GM10248 (cell line): ENCODE measurements around the gene ZFYVE27.
"Not testable (repeated sequence)": the region's sequence is repeated elsewhere in the genome, so short reads cannot be mapped to it uniquely, and the experiment has no call there.

Source experiments
- CTCF ChIA-PET: fragments of 300-600 bp; sonication (Branson Sonifier 250); formaldehyde crosslinking; extraction: SDS; loops from one replicate; lab custom pipeline; 2021; ENCODE audit warnings: antibody characterized with exemption; lab: Yijun Ruan, JAX
- POLR2A ChIA-PET: fragments of 350-650 bp; sonication (Branson Sonifier 250); formaldehyde crosslinking; extraction: SDS; loops from one replicate; lab custom pipeline; 2020; ENCODE audit warnings: antibody characterized with exemption; lab: Yijun Ruan, JAX
- DNase-seq: peaks from one replicate; pipeline ENCODE4 v3.0.0; 2012; ENCODE audit errors: extremely low spot score
- CTCF ChIP-seq: IDR thresholded peaks from 2 replicates; pipeline ENCODE4 v1.5.1; 2012; ENCODE audit warnings: mild to moderate bottlenecking, low read depth; ENCODE audit errors: extremely low read depth, missing control alignments, control extremely low read depth

The ZFYVE27 gene

GRCh38 chr10:97736902-97737769 is at the start of gene ZFYVE27:
ZFYVE27 (plus strand) TSS chr10:97737128; CDS start chr10:97738478, 1,350 bp downstream.
- DNase-seq = peak; percentile 99
- ChIA-PET POLR2A (interaction anchor here (1.8 kb wide), 1 partner anchor 50 kb away, joined by 6 read pairs; the partner anchor contains the start of gene AVPI1), CTCF (interaction anchor here (0.9 to 28.5 kb wide), 12 partner anchors 8 to 165 kb away, joined by 3 to 552 read pairs (median 10); partner anchors contain the start of genes ANKRD2, AVPI1 and MARVELD1)
- TF ChIP-seq CTCF = no peak

- TF ChIP-seq CTCF = no peak
- DNase-seq = no peak
- ChIA-PET CTCF (interaction anchor here (1.1 to 8.0 kb wide), 12 partner anchors 9 to 116 kb away, joined by 3 to 75 read pairs (median 6); partner anchors contain the start of gene ZFYVE27), POLR2A (interaction anchor here (0.9 to 1.6 kb wide), 4 partner anchors 13 to 48 kb away, joined by 3 to 6 read pairs (median 4); partner anchors contain the start of gene ZFYVE27)
Observed at GRCh38 chr10:97687785-97688781, 48.8 kb upstream of the ZFYVE27 start.

- ChIA-PET POLR2A (no interaction called here), CTCF (interaction anchor here (1.9 to 8.0 kb wide), 3 partner anchors 10 to 12 kb away, joined by 5 to 75 read pairs (median 61); no protein-coding TSS in a partner anchor)
- TF ChIP-seq CTCF = no peak
- DNase-seq = no peak
Observed at GRCh38 chr10:97689559-97690020, 47.3 kb upstream of the ZFYVE27 start.

GRCh38 chr10:97690133-97690532 is 46.8 kb upstream of the ZFYVE27 start:
- no peak for TF ChIP-seq CTCF
- CTCF ChIA-PET = interaction anchor here (1.2 to 8.0 kb wide), 3 partner anchors 12 to 15 kb away, joined by 3 to 75 read pairs (median 61); no protein-coding TSS in a partner anchor
- POLR2A ChIA-PET = no interaction called here
- no peak for DNase-seq

GRCh38 chr10:97698072-97698655 is 38.8 kb upstream of the ZFYVE27 start:
- DNase-seq = not testable (repeated sequence)
- CTCF ChIA-PET = interaction anchor here (1.1 to 2.4 kb wide), 7 partner anchors 11 to 158 kb away, joined by 3 to 21 read pairs (median 5); partner anchors contain the start of gene AVPI1
- POLR2A ChIA-PET = interaction anchor here (0.6 to 0.9 kb wide), 2 partner anchors 11 to 300 kb away, joined by 4 to 5 read pairs; no protein-coding TSS in a partner anchor
